Ishikawa (cell line): ENCODE measurements around the gene TMEM208.

Experiments used
- CREB1 ChIP-seq: IDR thresholded peaks from 2 replicates; pipeline ENCODE4 v1.6.1; 2012; ENCODE audit warnings: low read depth
- EP300 ChIP-seq: IDR thresholded peaks from 2 replicates; pipeline ENCODE4 v1.6.1; 2012; ENCODE audit warnings: borderline replicate concordance
- FOXM1 ChIP-seq: IDR thresholded peaks from 2 replicates; pipeline ENCODE4 v1.6.1; 2012; ENCODE audit warnings: low read depth, borderline replicate concordance
- MAX ChIP-seq: IDR thresholded peaks from 2 replicates; pipeline ENCODE4 v1.6.1; 2012
- NFIC ChIP-seq: IDR thresholded peaks from 2 replicates; pipeline ENCODE4 v1.6.1; 2012
- RAD21 ChIP-seq: IDR thresholded peaks from 2 replicates; pipeline ENCODE4 v1.6.1; 2012; ENCODE audit warnings: low read depth
- TAF1 ChIP-seq: IDR thresholded peaks from 2 replicates; pipeline ENCODE4 v1.6.1; 2012; ENCODE audit warnings: low read depth, mild to moderate bottlenecking
- TCF12 ChIP-seq: IDR thresholded peaks from 2 replicates; pipeline ENCODE4 v1.6.1; 2012; ENCODE audit warnings: low read depth
- YY1 ChIP-seq: IDR thresholded peaks from 2 replicates; pipeline ENCODE4 v1.6.1; 2012; ENCODE audit warnings: low read depth
- ZBTB7A ChIP-seq: IDR thresholded peaks from 2 replicates; pipeline ENCODE4 v1.6.1; 2012; ENCODE audit warnings: low read depth
- TF ChIP-seq, protein P1 (sequence below): IDR thresholded peaks from 2 replicates; pipeline ENCODE4 v1.6.1; 2012

DNA sequence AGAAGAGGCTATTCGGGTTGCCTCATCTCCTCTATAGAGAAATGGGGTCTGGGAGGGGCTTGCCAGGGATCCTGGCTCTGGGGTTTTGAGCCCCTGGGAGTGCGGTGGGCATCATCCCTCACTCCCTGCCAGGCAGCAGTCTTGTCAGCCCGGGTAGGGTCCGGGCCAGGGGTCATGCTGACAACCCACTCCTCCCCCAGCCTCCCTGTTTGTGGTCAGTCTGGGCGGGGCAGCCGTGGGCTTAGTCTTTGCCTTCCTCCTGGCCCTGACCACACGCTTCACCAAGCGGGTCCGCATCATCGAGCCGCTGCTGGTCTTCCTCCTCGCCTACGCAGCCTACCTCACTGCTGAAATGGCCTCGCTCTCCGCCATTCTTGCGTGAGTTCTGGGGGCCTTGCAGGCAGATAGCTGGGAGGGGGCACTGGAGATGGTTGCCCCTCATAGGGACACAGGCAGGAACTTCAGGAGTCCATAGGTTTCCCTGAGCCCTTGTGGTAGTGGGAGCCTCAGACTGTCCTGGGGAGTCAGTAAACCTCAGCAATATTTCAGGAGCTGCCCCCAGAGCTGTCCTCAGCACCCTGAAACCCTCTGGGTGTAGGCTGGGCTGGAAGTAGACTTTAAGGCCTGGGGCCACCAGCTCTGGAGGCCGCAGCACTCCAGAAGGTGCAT is 28.8 kb downstream of the TMEM208 start:
- no peak for TF ChIP-seq TCF12
- TF ChIP-seq RAD21: no peak
- TF ChIP-seq FOXM1: no peak
- TF ChIP-seq NFIC: no peak
- TF ChIP-seq MAX: no peak
- TF ChIP-seq EP300: no peak
- no peak for TF ChIP-seq YY1
- TF ChIP-seq TAF1: no peak
- no peak for TF ChIP-seq CREB1
- TF ChIP-seq ZBTB7A: no peak
- TF ChIP-seq, protein P1, sequence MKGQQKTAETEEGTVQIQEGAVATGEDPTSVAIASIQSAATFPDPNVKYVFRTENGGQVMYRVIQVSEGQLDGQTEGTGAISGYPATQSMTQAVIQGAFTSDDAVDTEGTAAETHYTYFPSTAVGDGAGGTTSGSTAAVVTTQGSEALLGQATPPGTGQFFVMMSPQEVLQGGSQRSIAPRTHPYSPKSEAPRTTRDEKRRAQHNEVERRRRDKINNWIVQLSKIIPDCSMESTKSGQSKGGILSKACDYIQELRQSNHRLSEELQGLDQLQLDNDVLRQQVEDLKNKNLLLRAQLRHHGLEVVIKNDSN: no peak
